ENCODE measurements around the gene FAM193B.
"Not testable (repeated sequence)": the region's sequence is repeated elsewhere in the genome, so short reads cannot be mapped to it uniquely, and the experiment has no call there.

The FAM193B gene

DNA sequence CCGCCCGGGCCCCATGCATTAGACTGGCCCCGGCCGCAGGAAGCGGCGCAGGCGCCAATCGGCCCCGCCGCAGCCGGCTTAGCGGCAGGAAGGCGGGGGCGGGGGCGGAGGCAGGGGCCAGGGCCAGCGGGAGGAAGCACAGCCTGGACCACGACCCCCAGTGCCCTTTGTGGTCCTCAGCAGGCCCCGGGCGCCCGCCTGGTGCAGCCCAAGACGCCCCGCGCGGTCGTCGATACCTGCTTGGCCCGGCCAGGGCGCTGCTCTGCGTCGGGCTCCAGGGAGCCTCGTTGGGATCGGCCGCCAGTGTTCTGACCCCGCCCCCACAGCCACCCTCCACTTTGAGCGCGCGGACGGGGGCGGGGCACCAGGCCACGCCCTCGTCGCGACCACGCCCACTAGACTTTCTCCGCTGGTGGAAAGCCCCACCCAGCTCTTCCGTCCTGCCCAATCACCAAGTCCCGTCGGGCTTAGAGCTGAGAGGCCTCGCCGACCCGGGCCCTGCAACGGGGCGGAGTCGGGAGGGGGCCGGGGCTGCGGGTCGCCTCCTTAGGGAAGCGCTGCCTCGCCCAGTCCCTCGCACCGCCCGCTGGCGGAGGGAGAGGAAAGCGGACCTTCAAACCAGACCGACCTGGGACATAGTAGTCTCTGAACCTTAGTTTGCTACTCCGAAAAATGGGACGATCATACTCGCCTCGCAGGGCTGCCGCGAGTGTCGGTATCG lies 56.9 kb downstream of the FAM193B start, which contains the start of gene PDLIM7:
PDLIM7 (minus strand) TSS at position 313 of the 721 bp plus-strand sequence. CDS start 1,092 bp downstream, outside the sequence.
- DNase-seq = peak; percentile 69

DNA sequence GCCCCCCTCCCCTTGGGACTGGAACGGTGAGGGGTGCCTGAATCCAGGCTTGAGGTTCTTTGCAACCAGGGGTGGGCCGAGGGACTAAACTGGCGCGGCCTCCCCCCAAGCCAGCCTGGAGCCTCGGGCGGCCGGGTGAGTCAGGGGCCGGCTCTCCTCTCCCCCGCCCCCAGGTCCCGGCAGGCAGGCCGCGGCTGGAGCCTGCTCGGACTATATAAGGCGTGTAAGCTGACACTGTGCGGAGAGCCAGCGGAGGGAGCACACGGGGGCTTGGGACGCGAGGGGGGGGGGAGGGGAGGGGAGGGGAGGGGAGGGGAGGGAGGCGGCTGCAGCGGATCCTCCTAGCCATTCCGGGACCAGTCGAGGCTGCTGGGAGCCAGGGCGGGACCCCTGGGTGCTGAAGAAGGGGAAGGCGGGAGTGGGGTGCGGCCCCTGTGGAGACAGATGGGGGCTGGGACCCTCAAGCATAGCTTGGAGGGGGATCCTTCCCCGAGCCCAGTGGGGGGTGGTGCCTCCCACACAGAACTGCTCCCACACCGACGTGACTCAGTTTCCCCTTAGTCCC lies 57.6 kb downstream of the FAM193B start:
- DNase-seq = peak; percentile 21

DNA sequence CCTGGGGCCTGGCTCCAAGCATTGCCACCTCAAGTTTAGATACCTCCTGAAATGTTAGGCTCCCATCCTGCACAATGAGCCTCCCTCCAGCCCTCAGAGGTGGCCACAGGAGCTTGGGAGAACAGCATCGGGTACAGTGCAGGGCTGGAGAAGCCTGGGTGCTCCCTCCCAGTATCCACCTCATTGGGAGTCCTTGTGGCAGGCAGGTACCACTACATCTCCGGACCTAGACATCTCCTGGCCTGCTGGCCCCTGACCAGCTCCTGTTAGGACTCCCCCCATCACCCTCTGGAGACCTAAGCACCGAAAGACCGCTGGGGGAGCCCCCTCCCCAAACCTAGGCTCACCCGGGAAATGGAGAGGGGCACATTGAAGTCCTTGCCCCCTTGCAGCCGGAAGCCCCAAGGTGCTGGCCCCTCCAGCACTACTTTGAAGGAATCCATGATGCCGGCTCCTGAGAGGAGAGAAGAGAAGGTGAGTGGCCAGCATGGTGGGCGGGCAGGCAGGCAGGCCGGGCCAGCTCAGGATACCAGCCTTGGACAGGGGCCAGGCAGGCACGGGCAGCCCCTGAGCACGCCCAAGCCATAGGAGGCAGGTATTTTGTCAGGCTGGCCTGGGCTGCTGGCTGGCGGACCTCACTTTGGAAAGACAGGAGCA lies 58.2 kb downstream of the FAM193B start:
- no peak for DNase-seq

DNA sequence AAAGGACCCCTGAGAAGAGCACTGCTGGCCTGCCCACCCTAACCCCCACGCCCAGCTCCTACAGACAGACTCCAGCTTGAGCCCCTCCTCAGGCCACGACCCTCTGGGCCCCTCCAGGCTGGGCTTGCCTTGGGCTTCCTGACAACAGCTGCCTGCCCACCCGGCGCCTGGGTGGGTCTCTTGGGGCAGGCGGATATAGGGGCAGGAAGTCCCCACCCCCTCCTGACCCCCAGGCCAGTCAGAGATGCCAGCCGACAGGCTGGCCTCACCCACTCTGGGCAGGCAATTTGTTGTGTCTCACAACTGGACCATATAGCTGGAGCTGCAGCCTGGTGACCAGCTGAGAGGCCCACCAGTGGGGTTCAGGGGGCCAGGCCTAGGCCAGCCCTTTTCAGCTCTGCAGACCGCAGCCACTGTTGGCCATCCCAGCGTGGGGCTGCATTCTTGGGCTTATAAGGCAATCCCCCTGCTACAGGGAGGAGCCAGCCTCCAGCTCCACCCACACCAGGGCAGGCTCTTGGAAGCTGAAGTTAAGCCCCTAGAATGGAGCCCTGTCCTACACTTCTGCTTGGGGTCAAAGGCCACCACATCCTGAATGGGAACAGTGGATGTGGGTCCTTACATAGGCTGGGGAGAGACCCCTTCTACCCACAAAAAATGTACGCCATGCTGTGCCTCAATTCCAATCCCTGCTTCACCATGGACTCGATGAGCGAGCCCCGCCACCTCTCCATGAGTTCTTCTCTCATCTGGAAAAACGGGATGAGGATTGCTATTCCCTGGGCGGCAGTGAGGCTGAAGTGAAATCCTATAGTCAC lies 58.9 kb downstream of the FAM193B start:
- DNase-seq = no peak

DNA sequence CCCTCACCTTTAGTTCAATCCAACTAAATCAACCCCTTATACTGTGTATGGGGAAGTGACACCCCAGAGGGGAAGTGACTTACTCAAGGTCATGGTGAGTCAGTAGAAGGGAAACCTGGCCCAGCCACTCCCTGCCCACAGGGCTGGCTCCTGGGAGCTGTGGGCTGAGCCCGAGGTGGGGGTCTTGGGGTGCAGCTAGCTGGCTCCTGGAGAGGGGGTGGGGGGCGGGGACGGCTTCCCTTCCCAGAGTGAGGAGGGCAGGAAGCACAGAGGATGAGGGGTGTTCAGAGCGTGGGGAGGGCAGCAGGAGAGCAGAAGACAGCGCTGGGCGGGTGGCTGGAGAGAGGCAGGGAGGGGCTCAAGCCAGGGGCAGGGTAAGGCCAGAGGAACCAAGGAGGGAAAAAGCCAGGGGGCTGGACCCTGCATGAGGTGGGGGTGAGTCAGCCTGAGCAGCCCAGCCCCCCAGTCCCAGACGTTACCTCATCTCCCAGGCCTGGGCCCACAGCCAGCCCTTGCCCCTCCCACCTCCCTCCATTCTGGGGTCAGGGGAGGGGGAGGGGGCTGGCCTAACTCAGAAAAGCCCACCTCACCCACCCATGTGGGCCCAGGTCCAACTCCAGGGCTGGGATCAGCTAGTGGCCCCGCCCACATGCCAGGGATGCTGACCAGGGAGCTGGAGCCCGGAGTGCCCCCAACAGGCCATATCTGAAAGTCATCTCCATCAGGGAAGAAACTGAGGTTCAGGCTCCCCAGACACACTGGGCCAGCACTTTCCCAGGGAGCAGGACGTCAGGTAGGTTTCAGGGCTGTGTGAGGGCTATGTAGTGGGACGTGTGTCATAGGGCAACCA lies 59.8 kb downstream of the FAM193B start:
- DNase-seq = no peak

DNA sequence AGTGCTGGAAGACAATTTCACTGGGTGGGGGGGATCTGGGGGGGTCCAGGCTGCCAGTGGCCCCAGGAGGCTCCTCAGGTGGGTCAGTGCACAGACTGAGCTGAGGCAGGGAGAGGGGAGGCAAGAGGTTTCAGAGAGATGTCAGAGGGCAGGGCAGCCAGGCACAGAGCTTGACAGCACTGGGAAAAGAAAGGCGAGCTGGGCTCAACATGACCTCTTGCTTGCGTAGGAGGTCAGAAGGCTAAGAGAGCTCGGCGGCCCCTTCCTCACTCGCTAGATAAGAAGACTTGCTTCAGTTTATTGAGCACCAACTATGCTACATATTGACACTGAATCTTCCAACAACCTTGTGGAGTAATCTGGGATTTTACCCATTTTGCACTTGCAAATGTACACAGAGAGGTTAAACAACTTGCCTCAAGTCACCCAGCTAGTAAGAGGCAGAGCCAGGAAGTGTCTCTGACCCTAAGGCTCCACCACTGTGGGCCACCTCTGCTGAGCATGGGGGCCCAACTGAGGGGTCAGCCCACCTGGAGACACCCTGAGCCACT lies 60.5 kb downstream of the FAM193B start:
- no peak for DNase-seq

DNA sequence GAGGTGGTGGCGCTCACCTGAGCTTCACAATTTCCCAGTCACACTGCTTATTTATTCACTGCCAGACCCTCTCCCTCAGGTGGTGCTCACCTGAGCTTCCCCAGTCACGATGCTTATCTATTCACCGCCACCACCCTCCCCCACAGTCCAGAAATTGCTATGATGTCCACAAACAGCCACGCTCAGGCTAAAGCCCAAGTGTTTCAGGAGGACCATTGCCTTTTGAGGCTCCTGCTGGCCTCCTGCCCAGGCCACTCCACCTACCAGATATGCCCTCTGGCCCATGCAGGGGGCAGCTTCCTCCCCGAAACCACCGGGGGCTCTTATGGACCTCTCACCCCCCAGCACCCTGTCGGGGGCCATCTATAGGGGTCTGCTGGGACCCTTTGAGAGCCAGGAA lies 61.5 kb downstream of the FAM193B start:
- DNase-seq = no peak

DNA sequence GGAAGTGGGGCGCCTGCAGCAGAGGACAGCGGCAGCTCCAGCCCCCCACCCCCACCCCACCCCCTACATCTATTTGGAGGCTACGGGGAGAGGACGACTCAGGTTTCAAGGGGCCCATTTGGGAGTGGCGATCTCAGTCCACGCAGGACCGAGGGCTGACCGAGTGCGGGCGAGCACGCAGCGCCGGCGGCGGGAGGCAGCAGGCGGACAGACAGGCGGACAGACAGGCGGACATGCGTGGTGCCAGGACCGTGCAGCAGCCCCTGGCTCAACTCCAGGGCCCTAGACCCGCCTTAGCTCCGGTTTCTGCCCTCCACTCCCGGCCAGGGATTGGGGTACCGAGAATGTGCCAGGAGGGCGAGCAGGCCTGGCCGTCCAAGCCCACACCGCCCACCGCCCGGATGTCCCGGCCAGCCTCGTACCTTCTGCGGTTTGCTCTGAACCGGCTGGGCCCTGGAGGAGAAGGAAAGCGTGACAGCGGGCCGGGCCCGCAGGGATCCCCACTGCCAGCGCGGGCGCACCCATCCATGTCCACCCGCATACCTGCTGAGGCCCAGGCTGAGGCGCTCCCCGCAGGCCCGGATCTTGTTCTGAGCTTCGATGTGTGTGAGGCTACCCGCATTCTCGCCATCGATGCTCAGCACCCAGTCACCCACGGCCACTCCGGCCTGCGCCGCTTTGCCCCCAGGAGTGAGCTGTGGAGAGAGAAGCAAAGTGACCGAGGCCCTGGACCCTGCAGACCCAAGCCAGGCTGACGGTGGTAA lies 62.2 kb downstream of the FAM193B start:
- no peak for DNase-seq

DNA sequence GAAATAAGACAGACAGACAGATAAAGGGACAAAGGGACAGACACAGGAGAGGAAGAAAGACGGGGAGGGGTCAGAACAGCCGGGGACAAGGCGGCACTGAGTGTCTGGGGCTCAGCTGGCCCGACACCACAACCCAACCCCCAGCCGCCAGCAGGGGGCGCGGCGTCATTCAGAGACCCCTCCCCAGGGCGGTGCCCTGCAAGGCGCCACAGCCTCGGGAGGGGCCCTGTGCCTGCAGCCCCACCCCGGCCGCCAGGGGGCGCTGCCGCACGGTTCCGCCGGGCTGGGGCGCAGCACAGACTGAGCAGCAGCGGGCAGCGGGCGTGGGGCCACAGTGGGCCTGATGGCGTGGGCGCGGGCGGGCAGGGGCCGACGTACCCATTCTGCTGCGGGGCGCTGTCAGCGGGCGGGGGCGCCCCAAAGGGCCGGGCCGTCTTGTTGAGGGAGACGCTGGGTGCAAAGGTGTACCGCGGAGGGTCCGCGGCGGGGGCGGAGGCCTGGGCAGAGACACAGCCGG lies 62.9 kb downstream of the FAM193B start:
- no peak for DNase-seq

DNA sequence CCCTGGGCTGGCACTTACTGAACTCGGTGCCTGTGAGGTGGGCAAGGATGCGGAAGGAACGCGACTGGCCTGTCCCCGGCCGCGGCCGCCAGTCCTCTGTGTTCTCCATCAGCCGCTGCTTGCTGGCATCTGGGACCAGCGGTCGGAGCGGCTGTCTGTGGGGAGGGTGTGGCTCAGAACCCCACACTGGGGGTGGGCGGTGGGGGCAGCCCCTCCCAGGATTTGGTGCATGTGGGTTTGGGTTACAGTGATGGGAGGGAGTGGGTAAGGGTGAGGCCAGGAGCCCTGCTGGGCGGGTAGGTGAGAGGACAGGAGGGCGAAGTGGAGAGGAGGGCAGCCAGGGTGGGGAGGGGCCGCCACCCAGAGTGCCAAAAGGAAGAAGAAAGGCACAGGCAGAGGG lies 63.4 kb downstream of the FAM193B start:
- DNase-seq = no peak

DNA sequence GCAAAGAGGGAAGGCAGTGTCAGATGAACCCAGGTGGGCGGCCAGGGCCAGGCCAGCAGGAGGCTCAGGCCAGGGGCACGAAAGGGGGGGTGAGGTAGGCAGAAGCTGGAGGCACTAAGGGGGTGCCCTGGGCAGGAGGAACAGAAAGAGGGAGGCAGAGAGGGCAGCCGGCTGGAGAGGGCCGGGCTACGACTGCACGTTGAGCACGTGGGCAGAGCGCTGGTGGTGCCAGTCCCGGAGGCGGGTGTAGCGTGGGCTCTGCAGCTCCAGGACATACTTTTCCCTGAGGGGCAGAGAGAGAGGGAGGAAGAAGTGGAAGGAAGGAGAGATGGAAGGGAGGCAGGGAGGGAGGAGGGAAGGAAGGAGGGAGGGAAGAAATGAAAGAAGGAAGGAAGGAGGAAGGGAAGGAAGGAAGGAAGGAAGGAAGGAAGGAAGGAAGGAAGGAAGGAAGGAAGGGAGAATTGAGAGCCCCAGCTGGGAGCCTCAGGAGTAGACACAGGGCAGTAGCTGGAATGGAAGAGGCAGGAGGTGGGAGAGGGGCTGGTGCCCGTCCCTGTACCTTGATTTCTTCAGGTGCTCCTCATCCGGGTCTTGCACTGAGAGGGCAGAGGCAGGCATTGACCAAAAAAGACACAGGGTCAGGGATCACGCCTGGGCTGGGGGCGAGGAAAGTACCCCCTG lies 63.9 kb downstream of the FAM193B start:
- DNase-seq = no peak

DNA sequence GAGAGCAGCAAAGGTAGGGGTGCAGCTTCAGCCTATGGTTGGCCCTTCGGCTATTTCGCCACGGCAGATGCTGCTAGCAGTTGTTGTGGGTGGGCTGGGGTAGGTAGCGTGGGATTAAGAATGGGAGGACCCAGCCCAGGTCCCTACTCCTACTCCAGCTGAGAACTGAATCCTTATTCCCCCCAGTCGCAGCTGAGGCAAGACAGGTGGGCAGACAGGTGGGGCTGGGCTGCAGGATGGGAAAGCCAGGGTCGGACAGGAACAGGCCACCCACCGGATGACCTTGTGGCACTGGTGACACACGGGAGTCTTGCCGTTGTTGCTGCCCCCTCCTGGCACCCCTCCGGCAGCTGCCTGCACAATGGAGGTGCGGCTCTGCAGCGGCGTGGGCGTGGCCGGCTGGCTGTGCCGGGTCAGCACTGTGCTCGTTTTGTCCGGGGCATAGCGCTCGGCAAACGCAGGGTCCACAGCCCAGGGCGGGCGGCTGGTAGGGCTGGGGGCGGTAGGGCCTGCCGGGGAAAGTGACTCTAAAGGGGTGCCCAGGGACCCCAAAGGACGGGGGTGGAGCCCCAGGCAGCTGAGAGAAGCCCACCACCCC lies 65.1 kb downstream of the FAM193B start:
- DNase-seq = no peak

DNA sequence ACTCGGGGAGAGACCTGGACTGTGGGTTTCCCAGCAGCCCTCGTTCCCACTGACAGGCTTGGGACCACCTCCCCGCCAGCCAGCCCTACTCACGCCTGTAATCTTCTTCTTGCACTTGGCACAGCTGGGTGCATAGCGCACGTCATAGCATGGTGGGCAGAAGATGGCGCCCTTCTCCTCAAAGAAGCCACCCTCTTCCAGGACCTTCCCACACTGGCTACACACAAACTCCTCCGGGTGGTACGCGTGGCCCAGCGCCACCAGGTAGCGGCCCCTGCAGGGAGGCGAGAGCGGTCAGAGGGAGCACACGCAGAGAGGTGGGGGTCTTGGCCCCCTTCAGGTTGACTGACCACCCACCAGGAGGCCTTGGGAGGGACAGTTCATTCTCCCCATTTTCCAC lies 66.4 kb downstream of the FAM193B start:
- no peak for DNase-seq

DNA sequence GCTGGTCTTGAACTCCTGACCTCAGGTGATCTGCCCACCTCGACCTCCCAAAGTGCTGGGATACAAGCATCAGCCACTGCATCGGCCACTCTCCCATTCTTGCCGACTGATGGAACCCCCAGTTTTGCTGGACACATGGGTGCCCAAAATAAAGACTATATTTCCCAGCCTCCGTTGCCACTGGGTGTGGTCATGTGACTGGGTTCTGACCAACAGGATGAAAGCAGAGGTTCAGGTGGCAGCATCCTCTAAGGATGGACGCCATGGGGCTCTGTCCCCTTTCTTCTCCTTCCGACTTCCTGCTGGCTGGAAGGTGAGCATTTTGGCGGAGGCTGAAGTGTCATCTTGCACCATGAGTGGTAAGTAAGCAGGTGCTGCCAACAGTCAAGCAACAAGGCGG lies 67.2 kb downstream of the FAM193B start:
- DNase-seq = no peak

DNA sequence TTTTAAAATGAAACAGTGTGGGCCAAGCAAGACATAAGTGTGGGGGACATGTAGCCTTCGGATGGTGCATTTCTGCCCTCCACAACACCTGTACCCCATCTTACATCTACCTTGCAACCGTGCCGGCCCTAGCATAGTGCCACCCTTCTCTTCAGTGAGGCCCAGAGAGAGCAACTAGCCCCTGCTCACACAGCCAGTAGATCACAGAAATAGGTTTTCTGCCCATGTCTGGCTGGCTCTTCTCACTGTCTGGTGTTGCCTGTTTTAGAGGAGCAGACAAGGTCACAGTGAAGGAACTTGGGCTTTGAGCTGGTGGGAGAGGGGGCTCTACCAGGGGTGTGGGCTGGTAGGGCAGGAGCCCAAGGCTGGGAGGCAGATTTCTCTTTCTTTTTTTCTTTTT lies 68.1 kb downstream of the FAM193B start:
- DNase-seq = no peak

DNA sequence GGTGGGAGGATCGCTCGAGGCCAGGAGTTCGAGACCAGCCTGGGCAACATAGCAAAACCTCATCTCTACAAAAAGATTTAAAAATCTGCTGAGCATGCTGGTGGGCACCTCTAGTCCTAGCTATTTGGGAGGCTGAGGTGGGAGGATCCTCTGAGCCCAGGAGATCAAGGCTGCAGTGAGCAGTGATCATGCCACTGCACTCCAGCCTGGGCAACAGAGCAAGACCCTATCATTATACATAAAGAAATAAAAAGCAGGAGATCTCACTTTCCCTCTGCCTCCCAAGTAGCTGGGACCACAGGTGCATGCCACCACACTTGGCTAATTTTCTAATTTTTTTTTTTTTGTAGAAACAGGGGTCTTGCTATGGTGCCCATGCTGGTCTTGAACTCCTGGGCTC lies 68.6 kb downstream of the FAM193B start:
- not testable (repeated sequence) for DNase-seq

DNA sequence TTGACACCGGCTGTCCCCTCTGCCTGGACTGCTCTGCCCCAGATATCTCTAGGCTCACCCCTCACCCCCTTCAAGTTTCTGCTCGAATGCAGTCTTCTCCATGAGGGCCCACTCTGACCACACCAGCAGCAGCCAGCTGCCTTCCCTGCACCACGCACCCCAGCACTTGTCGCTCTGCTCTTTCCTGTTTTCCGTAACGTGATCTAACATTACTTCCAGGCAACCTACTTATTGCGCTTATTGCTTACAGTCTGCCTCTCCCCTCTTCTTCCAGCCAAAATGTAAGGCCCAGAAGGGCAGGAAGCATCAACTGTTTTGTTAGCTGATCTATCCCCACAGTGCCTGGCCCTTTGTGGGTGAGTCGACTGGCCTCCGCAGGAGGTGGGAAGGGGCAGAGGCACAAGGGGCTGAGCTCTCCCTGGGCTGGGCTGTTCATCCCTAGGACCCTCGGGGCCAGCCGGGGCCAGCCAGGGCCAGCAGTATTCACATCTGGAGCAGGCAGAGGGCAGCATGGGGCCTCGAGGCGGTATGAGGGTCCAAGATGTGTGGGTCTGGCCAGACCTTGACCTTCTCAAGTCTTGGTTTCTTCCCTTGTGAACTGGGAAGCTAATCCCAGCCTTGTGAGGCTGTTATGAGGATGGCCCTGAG lies 69.3 kb downstream of the FAM193B start:
- no peak for DNase-seq

DNA sequence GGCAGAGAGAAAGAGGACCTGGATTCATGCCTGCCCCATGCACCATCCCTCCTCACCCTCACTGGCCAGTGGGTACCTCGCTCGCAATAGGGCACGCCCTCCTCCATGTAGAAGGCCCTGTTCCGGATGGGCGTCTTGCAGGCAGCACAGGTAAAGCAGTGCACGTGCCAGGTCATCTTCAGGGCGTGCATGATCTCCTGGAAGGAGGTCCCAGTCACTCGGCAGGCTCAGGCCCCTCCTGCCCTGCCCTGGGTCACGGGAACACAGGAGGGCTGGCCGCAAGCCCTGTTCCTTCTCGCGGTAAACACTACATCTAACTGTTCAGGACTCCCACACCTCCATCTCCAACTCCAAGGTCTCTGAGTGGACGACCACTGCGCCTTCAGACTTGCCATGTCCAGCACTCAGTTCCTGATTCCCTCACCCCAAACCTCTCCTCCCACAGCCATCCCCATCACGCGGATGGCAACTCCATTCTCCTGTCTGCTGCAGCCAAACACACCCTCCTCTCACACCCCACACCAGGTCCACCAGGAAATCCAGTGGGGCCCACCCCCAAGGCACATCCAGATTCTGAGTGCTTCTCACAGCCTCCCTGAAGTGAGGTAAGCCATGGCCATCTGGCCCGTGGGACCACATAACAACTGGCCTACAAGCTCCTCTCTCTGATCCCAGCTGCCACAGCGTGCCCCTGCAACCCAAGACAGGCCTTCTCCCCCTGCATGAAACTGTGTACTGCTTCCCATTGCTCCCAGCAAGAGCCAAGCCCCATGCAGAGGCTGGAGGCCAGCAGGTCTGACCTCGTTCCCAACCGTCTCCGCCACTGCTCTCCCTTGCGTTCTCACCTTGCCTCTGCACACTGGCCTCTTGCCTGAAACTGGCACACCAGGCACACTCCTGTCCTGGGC lies 70.1 kb downstream of the FAM193B start:
- DNase-seq = no peak
